ENCODE data around the gene SDHC.

DNA sequence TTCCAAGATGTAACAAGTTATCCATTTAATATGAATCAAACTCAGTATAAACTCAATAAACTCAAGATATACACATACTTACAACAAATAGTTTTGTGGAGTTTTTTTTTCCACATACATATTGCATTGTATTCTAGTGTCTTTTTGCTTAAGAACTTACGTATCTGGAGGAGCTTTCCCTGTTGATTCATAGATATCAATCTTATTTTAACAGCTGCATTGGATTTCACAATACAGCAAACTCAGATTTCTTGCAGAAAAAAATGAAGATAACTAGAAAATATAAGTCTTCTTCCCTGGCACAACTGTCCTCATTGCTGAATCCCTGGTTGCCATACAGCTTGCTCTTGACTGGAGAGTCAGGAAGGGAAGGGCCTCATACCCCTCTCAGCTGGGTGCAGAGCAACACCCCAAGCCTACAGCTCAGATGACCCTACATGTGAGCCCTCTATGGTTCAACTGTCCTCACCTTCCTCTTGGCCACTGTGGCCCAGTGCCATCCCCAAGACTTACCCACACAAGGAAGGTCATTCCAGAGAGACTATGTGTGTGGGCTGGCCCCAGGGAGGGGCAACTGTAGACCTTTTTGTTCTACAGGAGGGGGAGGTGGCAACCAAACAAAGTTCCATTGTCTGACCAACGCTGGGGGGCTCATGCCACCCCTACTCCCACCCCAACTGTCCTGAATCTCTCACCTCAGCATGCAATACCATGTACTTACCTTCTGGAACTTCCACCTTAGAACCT, 6.1 kb upstream of the SDHC start:
- TF ChIP-seq POLR2AphosphoS5 (IDR thresholded peaks at IDR 0.05; ENCODE audit: borderline replicate concordance, low read depth, low read length) (no peak), FOXP2 (optimal IDR thresholded peaks at IDR 0.05; ENCODE audit: control extremely low read depth, extremely low read length, insufficient read depth) (no peak)
